ENCODE measurements around the gene PMPCA. TPM values are rescaled to one million over a fixed set of nuclear protein-coding genes. Genes with fewer than 3 reads are reported as not detected.

The PMPCA gene
- 36.7 and 37.3 TPM in 2 replicates for total RNA-seq

GRCh38 chr9:136410500-136411287 is at the start of gene PMPCA, which contains the start of gene ENTR1:
TSS of gene PMPCA (plus strand) at chr9:136410658. CDS start at chr9:136410669, 11 bp downstream.
TSS of gene ENTR1 (minus strand) at chr9:136410614. CDS start at chr9:136410397, 217 bp downstream.

DNA sequence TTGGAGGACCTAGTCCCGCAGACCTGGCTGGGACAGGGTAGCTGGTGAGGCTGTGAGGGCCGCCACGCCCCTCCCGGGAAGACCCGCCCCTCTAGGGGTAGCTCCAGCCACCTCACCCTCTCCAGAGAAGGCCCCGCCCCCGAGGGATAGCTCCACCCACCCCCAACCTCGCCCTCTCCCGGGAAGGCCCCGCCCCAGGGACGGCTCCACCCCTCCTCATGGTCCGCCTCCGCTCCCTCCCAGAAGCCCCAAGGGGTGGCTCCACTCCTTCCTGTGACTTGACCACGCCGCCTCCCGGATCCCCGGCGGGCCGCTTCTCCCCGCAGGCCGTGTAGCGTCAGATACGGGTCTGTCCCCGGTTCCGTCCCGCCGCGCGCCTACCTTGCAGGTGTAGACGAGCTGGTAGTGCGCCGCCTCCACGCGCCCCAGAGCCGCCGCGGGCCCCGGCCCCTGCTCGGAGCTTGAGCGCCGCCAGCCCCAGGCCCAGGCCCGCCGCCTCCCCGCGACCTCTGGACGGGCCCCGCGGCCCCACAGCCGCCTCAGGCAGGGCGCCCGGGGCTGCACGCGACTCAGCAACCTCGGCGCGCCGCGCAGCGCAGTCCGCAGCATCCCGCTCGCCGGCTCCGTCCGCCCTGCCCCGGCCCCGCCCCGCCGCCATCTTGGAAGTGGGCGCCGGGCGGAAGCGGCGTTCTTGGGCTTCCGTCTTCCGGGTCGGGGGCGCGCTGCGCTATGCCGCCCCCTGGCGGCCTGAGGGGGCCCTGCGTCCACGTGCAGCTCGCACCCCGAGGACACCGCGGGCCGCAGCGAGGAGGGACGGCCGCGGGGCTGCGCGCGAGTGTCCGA is 47.1 kb upstream of the PMPCA start, which contains the start of gene DNLZ:
Gene DNLZ (minus strand): TSS at position 639 of the 843 bp plus-strand sequence. CDS start 30 bp downstream, at position 609.

GRCh38 chr9:136373300-136374182 is 36.9 kb upstream of the PMPCA start, which contains the start of gene CARD9:
TSS of gene CARD9 (minus strand) at chr9:136373669. CDS start at chr9:136372078, 1,591 bp downstream.

GRCh38 chr9:136400038-136400834 is 10.2 kb upstream of the PMPCA start, which contains the start of gene SNAPC4:
TSS of gene SNAPC4 (minus strand) at chr9:136400170. CDS start at chr9:136398428, 1,742 bp downstream.

DNA sequence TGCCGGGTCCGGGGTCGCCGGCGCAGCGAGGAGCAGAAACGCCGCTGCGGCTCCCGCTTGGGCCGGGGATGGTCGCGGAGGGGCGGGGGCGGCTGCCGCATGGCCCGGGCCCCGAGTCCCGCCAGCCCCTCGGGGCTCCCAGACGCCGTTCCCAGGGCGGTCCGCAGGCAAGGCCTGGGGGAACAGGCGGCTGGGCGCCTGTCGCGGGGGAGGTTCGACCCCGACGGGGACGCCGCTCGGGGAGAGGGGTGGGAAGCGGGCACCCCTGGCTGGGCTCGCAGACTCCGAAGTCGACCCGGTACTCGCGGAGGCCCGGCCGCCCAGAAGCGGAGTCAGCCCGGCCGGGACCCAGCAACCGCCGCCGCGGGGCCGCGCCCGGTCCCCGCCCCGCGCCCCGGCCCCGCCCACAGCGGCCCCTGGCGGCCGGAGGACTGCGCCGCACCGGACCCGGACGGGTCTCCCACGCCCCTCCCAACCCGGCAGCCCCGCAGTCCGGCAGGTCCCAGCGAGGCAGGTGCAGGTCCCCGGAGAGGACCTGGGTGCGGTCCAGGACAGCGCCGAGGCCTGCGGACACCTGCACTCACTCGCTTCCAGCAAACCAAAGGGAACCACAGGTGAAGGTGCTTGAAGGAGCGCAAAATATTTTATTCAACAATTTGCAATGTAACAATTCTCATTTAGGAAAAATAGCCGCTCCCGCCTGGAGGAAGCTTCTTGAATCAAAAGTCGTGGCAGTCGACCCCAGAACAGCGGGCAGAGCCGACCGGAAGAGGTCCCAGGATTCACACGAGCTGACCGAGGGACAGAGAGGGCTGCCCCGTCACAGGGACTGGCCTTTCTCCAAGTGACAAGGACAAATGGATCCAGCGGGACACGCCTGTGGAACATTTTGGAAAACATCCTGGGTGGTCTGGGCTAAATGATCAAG is 29.3 kb downstream of the PMPCA start, which contains the start of gene INPP5E:
Gene INPP5E (minus strand): TSS at position 365 of the 928 bp plus-strand sequence. CDS start 426 bp downstream, outside the sequence.

Other genes starting within 250 kb of the PMPCA start
- gene LHX3, start 205.5 kb upstream of the PMPCA start, total RNA-seq = not detected in 2 replicates
- gene QSOX2, start 164.8 kb upstream of the PMPCA start, total RNA-seq = 10.9 and 11.5 TPM in 2 replicates
- not detected in 2 replicates for gene CCDC187, start 106.6 kb upstream of the PMPCA start, total RNA-seq
- gene GPSM1, start 83.1 kb upstream of the PMPCA start, total RNA-seq = 74.6 and 85.5 TPM in 2 replicates
- gene DNLZ, start 46.9 kb upstream of the PMPCA start, total RNA-seq = 6.0 and 8.8 TPM in 2 replicates
- gene CARD9, start 37.0 kb upstream of the PMPCA start, total RNA-seq = 2.9 and 3.2 TPM in 2 replicates
- 9.0 and 9.1 TPM in 2 replicates for gene SNAPC4, start 10.5 kb upstream of the PMPCA start, total RNA-seq
- gene ENTR1, start within 50 bp of the PMPCA start, total RNA-seq = 26.2 and 33.1 TPM in 2 replicates
- 11.9 and 13.1 TPM in 2 replicates for gene INPP5E, start 29.2 kb downstream of the PMPCA start, total RNA-seq
- 43.7 and 53.5 TPM in 2 replicates for gene SEC16A, start 72.4 kb downstream of the PMPCA start, total RNA-seq
- gene NOTCH1, start 135.4 kb downstream of the PMPCA start, total RNA-seq = 8.4 and 15.1 TPM in 2 replicates